Upper lobe of left lung (tissue), 4 donors: ENCODE data around the gene MYH1.

ENCODE experiments used
- CTCF ChIP-seq, 6 experiments: fragments of 450-650 bp in 4 of 6; fragments of 200-600 bp in 2 of 6; sonication (generic) in 2 of 6; IDR thresholded peaks; one replicate each; pipeline ENCODE4 v1.5.1; 2016 to 2019; ENCODE audit warnings: antibody characterized with exemption in 6 of 6
- POLR2A ChIP-seq, 4 donors: fragments of 450-650 bp; IDR thresholded peaks; one replicate each; pipeline ENCODE4 v1.5.1; 2016 to 2017; ENCODE audit warnings: antibody characterized with exemption in 4 of 4, mild to moderate bottlenecking in 2 of 4
- POLR2AphosphoS5 ChIP-seq, 2 donors: sonication (generic); formaldehyde crosslinking; IDR thresholded peaks; one replicate each; pipeline ENCODE4 v1.5.1; 2017; ENCODE audit warnings: antibody characterized with exemption in 2 of 2

GRCh38 chr17:10460062-10460461 is 58.3 kb downstream of the MYH1 start:
- no peak for TF ChIP-seq CTCF (IDR thresholded peaks at IDR 0.05)
- TF ChIP-seq POLR2A (IDR thresholded peaks at IDR 0.05) = no peak
- TF ChIP-seq POLR2AphosphoS5 (IDR thresholded peaks at IDR 0.05) = no peak
